MM.1S (cell line): Measurements from ENCODE around the gene ERAL1.
A peak's percentile ranks its signal among the peaks of the same experiment; 100 is the strongest.

Experiments used
- CTCF ChIP-seq: fragments of 300-600 bp; sonication (generic); IDR thresholded peaks from 2 replicates; pipeline ENCODE4 v1.5.1; 2016; ENCODE audit warnings: antibody characterized with exemption, low read length, mixed read lengths
- EZH2 ChIP-seq: fragments of 300-600 bp; sonication (generic); optimal IDR thresholded peaks from 2 replicates; pipeline ENCODE3; 2017; ENCODE audit warnings: low read depth, mild to moderate bottlenecking, antibody characterized with exemption, low read length, mixed read lengths
- EZH2phosphoT487 ChIP-seq: fragments of 300-600 bp; sonication (generic); IDR thresholded peaks from 2 replicates; pipeline ENCODE4 v1.6.1; 2018; ENCODE audit warnings: antibody characterized with exemption, low read length

DNA sequence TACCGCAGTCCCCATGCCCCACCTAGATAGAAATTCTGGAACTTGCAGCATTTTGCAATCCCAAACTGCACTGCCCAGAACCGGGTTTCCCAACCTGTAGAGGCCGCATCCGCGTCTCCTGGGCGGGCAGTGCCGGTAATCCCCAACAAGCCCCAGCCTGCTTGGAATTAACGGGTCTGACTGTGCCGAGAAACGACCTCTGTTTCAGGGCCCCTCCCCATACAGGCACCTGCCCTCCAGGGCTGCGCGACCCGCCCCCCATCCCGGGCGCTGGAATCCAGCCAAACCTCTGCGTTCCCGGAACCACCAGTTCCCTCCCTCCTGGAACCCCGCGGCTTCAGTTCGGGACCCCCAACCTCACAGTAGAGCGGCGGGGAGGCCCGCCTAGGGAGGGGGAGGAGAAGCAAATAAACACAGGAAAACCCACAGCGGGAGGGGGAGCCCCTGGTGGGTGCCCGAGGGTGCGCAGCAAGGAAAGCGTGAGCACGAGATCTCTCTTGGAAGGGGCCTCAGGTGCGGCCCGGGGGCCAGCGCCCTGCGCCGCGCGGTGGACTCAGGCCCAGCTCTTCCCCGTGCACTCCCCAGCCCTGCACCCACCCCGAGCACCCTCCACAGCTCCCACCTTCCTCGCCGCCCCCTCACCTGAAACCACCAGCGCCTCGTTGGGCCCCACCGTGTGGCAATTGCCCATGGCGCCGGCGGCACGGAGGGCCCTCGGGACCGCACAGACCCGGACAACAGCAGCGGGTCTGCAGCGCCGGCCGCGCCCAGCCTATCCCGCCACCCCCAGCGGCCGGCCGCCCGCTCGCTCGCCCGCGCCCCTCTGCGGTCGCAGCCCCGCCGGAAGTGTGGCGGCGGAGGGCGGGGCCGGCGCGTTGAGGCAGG, 42.3 kb downstream of the ERAL1 start, which contains the start of gene FLOT2:
- TF ChIP-seq EZH2 = no peak
- TF ChIP-seq CTCF = peak; percentile 34
- TF ChIP-seq EZH2phosphoT487 = no peak
